Activated CD8-positive, alpha-beta T cell treated with anti-CD3 and anti-CD28 coated beads for 36 hours (primary cell): ENCODE results near the gene MORC2. TPM values are rescaled to one million over a fixed set of nuclear protein-coding genes. Genes with fewer than 3 reads are reported as not detected.

Source experiments
- ATAC-seq: fragments of 200-7000 bp; cut with Tn5 transposase; one replicate; pipeline ENCODE4 v1.10.0; 2021; ENCODE audit warnings: mild to moderate bottlenecking, moderate library complexity
- CTCF ChIA-PET: fragments of 350-600 bp; sonication (Branson Sonifier 250); formaldehyde crosslinking; loops from one replicate; lab custom pipeline; 2021; ENCODE audit warnings: antibody characterized with exemption; lab: Charles Lee
- POLR2A ChIA-PET: fragments of 350-600 bp; sonication (Branson Sonifier 250); formaldehyde crosslinking; loops from one replicate; lab custom pipeline; 2021; ENCODE audit warnings: antibody characterized with exemption; lab: Charles Lee
- DNase-seq: peaks from one replicate; pipeline ENCODE4 v3.0.0-alpha.2; 2020
- H3K27ac Mint-ChIP-seq: one replicate; pipeline ENCODE4 v1.8.0; 2021; ENCODE audit warnings: mild to moderate bottlenecking, mixed read lengths
- H3K27me3 Mint-ChIP-seq: one replicate; pipeline ENCODE4 v1.8.0; 2021; ENCODE audit warnings: mixed read lengths
- H3K36me3 Mint-ChIP-seq: one replicate; pipeline ENCODE4 v1.8.0; 2021; ENCODE audit warnings: low read depth, mixed read lengths
- H3K4me1 Mint-ChIP-seq: one replicate; pipeline ENCODE4 v1.8.0; 2021; ENCODE audit warnings: low read depth, mixed read lengths
- H3K4me3 Mint-ChIP-seq: one replicate; pipeline ENCODE4 v1.8.0; 2021; ENCODE audit warnings: mild to moderate bottlenecking, moderate library complexity, mixed read lengths
- H3K9me3 Mint-ChIP-seq: one replicate; pipeline ENCODE4 v1.8.0; 2021; ENCODE audit warnings: mixed read lengths
- CTCF ChIP-seq: fragments of 200-600 bp; IDR thresholded peaks from one replicate; pipeline ENCODE4 v1.8.0; 2022; ENCODE audit warnings: antibody characterized with exemption, mild to moderate bottlenecking
- intact Hi-C: fragments of 100-400 bp; cut with micrococcal nuclease; formaldehyde crosslinking; loops from one replicate; pipeline ENCODE4 v1.10.0; 2022
- total RNA-seq, 2 experiments: library from RNA; stranded (reverse); gene quantifications; one replicate each; pipeline ENCODE4 v1.2.3, GENCODE V29; 2021

The MORC2 gene
- total RNA-seq, 2 experiments from 2014 or later: 20.8 to 23.0 TPM

GRCh38 chr22:30932661-30933060, 35.9 kb downstream of the MORC2 start:
- ChIA-PET POLR2A (no interaction called here), CTCF (interaction anchor here (1.0 to 2.5 kb wide), 3 partner anchors 12 to 14 kb away, joined by 3 to 7 read pairs (median 5); no protein-coding TSS in a partner anchor)
- Mint-ChIP-seq H3K4me1 (peaks cover 8% of the 10 kb centered on the region), H3K4me3 (no peak overlapping the region), H3K9me3 (no peaks in the 10 kb centered on the region), H3K27me3 (no peaks in the 10 kb centered on the region), H3K36me3 (peaks cover 64% of the 10 kb centered on the region), H3K27ac (peak overlapping the region; percentile 32)
- intact Hi-C loops: no loop called here
- DNase-seq (no peak), ATAC-seq (no peak)
- no peak for TF ChIP-seq CTCF

GRCh38 chr22:30931541-30932300, 36.9 kb downstream of the MORC2 start:
- ChIA-PET POLR2A (interaction anchor here (1.4 kb wide), 1 partner anchor 9 kb away, joined by 3 read pairs; no protein-coding TSS in a partner anchor), CTCF (interaction anchor here (1.0 to 2.5 kb wide), 3 partner anchors 11 to 15 kb away, joined by 3 to 7 read pairs (median 5); no protein-coding TSS in a partner anchor)
- no peak for ATAC-seq
- peaks cover 63% of the 10 kb centered on the region for H3K36me3 Mint-ChIP-seq
- DNase-seq: no peak
- no peak overlapping the region for H3K4me3 Mint-ChIP-seq
- intact Hi-C loops: no loop called here
- H3K27me3 Mint-ChIP-seq: no peaks in the 10 kb centered on the region
- peak overlapping the region; percentile 26 for H3K27ac Mint-ChIP-seq
- H3K9me3 Mint-ChIP-seq: no peaks in the 10 kb centered on the region
- H3K4me1 Mint-ChIP-seq: peaks cover 6% of the 10 kb centered on the region
- no peak for TF ChIP-seq CTCF

DNA sequence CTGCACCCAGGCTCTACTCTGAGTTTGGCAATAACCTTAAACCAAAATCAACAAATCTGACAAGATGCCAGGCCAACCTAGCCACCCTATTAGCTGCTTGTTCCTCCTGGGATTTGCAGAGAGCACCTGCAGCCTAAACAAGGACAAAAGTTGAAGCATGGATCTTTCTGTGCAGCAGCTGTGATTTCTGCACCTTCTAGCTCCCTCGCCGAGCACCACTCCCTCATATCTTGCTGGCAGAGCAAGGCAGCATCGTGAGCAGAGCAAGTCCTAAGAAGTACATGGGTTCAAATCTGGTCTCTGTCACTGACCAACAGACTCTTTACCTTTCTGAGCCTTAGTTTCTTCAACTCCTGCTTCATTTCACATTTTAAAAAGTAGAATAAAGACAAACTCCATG, 38.3 kb downstream of the MORC2 start:
- Mint-ChIP-seq H3K9me3 (no peaks in the 10 kb centered on the region), H3K27me3 (no peaks in the 10 kb centered on the region), H3K27ac (no peak overlapping the region), H3K4me3 (no peak overlapping the region), H3K4me1 (peaks cover 4% of the 10 kb centered on the region), H3K36me3 (peaks cover 60% of the 10 kb centered on the region)
- DNase-seq (no peak), ATAC-seq (no peak)
- POLR2A ChIA-PET: interaction anchor here (0.6 kb wide), 2 partner anchors 296 to 1719 kb away, joined by 3 to 7 read pairs; no protein-coding TSS in a partner anchor
- no peak for TF ChIP-seq CTCF
- intact Hi-C loops: no loop called here
- CTCF ChIA-PET: interaction anchor here (1.0 to 1.2 kb wide), 2 partner anchors 10 to 296 kb away, joined by 4 read pairs; no protein-coding TSS in a partner anchor

GRCh38 chr22:30928401-30928800, 40.2 kb downstream of the MORC2 start:
- no peak for TF ChIP-seq CTCF
- H3K4me1 Mint-ChIP-seq: peaks cover 4% of the 10 kb centered on the region
- H3K27me3 Mint-ChIP-seq: no peaks in the 10 kb centered on the region
- no peak overlapping the region for H3K4me3 Mint-ChIP-seq
- no peaks in the 10 kb centered on the region for H3K9me3 Mint-ChIP-seq
- peaks cover 52% of the 10 kb centered on the region for H3K36me3 Mint-ChIP-seq
- CTCF ChIA-PET: no interaction called here
- no peak overlapping the region for H3K27ac Mint-ChIP-seq
- POLR2A ChIA-PET: no interaction called here
- intact Hi-C loops: loop anchor here (10.0 kb wide), 1 partner anchor 304 kb away; no protein-coding TSS in a partner anchor
- ATAC-seq (no peak), DNase-seq (no peak)

DNA sequence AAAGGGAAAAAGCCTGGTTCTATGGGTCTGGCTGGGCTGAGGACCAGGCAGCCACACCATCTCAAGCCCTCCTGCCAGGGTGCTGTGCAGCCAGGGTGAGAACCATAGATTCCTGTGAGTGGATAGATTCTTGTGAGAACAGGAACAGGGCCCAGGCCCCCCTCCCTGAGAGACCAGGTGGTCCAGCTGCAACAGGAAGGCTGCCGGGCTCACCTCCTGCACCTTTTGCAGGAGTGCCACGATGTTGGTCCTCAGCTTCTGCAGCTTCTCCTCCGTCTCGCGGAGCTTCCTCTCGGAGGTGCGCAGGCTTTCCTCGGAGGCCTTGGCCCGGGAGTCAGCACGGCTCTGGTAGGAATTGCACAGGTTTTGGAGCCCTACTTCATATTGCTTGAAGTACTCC, 40.8 kb downstream of the MORC2 start:
- no peak for TF ChIP-seq CTCF
- ATAC-seq: no peak
- Mint-ChIP-seq H3K9me3 (no peaks in the 10 kb centered on the region), H3K4me3 (no peak overlapping the region), H3K4me1 (peaks cover 4% of the 10 kb centered on the region), H3K27me3 (no peaks in the 10 kb centered on the region), H3K27ac (no peak overlapping the region), H3K36me3 (peaks cover 51% of the 10 kb centered on the region)
- ChIA-PET CTCF (no interaction called here), POLR2A (no interaction called here)
- no peak for DNase-seq
- intact Hi-C loops: loop anchor here (10.0 kb wide), 1 partner anchor 303 kb away; no protein-coding TSS in a partner anchor
